GM21723 (cell line): ENCODE results near the gene IGFL2.
"Not testable (repeated sequence)": the region's sequence is repeated elsewhere in the genome, so short reads cannot be mapped to it uniquely, and the experiment has no call there.

Experiments
- ATAC-seq: cut with Tn5 transposase; IDR thresholded peaks from one replicate; pipeline ENCODE4 v1.9.1; 2021; ENCODE audit warnings: mild to moderate bottlenecking, moderate library complexity; ENCODE audit not compliant: unreplicated experiment

Gene IGFL2

GRCh38 chr19:46186717-46187101 is 38.7 kb downstream of the IGFL2 start:
- no peak for ATAC-seq

DNA sequence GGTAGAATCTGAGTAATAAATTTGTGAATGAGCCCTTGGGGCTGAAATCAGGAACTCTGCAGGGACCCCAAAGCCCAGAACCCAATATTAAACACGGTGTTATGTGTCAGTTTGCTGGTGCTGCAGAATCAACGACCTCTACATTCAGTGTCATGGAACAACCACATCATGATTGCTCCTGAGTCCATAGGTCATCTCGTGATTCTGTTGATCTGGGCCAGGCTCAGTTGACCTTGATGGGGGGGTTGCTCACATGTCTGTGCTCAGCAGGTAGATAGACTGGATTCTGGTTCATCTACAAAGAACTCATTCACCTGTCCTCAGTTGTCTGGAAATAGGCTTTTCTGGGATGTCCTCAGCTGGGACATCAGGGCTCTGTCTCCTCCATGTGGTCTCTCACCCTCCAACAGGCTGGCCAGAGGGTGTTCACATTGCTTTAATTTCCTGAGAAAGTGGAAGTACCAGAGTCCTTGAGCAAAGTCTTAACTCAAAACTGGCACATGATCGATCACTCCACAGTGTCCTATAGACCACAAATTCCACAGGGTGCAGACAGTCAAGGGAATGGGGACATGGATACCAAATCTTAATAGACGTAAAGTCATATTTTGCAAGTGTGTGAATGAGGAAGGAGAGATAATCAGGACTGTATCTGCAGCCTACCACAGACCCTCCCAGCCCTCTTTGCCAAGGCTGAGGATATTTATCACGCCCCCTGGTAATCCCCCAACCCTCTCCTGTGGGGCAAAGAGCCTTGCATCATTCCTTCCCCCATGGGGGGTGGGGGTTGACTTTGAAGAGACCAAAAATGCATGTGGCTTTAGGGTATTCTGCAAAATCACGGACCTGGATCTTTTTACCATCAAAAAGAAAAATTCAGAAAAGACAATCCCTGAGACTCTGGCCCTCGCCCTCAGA is 42.2 kb downstream of the IGFL2 start:
- no peak for ATAC-seq

- ATAC-seq, result no peak
These were observed 43.3 kb downstream of the IGFL2 start for GRCh38 chr19:46191356-46191755.

GRCh38 chr19:46191972-46192371 is 43.9 kb downstream of the IGFL2 start:
- ATAC-seq, result no peak

DNA sequence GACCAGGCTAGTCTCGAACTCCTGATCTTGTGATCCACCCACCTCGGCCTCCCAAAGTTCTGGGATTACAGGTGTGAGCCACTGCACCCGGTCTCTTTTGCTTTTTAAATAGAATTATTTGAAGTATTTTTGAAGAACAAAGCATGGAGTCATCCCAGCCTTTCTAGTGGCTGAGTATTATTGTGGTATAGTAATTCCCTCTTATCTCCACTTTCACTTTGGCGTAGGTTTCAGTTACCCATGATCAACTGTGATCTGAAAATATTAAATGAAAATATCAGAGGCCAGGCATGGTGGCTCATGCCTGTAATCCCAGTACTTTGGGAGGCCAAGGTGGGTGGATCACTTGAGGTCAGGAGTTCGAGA is 44.6 kb downstream of the IGFL2 start:
- ATAC-seq, result not testable (repeated sequence)

GRCh38 chr19:46192992-46193650 is 45.1 kb downstream of the IGFL2 start:
- ATAC-seq, result no peak

- ATAC-seq, result no peak
These were observed 45.6 kb downstream of the IGFL2 start for GRCh38 chr19:46193678-46194077.

DNA sequence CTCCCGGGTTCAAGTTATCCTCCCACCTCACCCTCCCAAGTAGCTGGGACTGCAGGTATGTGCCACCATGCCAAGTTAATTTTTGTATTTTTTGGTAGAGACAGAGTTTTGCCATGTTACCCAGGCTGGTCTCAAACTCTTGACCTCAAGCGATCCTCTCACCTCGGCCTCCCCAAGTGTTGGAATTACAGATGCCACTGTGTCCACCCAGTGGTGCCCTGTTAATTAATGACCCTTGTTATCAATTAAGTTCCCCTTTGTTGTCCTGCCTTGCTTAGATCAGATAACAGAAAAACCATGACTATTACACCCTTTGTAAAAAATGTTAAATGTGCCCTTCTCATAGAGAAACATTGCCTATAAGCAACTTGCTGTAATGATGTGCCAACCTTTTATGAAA is 47.1 kb downstream of the IGFL2 start:
- no peak for ATAC-seq

- not testable (repeated sequence) for ATAC-seq
These were observed 47.9 kb downstream of the IGFL2 start for GRCh38 chr19:46195919-46196318.

GRCh38 chr19:46196410-46197124 is 48.5 kb downstream of the IGFL2 start:
- no peak for ATAC-seq

GRCh38 chr19:46197314-46198070 is 49.5 kb downstream of the IGFL2 start:
- ATAC-seq, result no peak

DNA sequence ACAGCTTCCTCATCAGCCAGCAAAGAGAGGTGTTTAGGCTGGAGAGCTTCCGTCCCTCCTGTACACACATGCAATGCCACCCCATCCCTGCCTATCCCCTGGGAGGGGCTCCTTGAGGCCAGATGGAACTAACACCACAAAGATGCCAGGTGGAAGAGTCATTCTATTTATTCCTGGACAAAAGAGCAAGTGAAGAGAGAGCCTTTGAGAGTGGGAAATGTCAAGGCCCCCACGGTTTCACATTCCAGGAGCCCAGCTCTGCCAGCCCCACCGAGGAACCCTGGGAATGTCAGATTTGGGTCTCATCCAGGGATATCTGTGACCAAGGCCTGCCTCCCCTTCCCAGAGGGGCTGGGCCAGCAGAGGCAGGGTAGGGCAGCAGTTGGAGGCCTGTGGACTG is 50.7 kb downstream of the IGFL2 start:
- no peak for ATAC-seq

- no peak for ATAC-seq
These were observed 53.6 kb downstream of the IGFL2 start for GRCh38 chr19:46201454-46202310.

DNA sequence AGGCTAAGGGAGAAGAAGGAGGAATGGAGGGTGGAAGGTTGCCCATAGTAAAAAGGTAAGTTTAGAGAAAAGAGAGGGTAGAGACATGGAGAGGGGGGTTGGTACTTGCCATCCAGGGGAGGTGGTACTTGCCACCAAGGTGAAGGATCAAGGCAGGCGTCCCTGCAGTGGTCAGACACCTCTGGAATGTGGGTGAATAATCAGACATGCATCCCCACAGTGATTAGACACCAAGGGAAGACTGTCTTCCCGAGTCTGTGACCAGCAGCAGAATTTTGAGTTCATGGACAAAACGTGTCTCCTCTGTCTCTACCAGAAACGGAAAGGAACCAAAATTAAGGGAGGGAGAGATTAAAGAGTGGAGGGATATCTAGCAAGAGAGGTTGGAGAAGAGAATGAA is 54.4 kb downstream of the IGFL2 start:
- no peak for ATAC-seq

DNA sequence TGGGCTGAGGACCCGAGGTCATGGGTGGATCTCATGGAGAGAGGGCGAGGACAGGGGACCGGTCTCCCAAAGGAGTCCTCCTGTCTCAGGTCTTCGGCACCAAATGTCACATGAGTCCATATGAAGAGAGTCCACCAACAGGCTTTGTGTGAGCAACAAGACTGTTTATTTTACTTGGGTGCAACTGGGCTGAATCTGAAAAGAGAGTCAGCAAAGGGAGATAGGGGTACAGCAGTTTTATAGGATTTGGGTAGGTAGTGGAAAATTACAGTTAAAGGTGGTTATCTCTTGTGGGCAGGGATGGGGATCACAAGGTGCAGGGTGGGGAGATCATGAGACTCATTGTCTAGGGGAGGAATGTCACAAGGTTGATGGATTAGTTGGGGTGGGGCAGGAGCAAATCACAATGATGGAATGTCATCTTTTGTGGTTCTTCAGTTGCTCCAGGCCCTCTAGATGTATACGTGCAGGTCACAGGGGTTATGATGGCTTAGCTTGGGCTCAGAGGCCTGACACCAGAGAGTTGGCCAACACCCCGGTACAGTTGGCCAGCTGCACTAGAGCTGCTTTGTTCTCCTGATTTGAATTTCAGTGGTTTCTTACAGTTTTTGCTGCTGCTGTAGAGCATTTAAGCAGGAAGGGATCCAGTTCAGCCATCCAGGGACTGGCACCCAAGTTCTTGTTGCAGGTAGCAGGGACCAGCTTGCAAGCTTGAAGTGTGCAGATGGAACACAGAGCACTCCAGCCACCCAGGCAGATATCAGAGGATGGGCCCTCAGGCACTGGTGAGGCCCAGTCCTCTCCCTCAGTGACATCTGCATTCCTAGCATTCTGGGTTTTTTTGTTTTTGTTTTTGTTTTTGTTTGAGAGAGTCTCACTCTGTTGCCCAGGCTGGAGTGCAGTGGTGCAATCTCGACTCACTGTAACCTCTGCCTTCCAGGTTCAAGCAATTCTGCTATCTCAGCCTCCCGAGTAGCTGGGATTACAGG is 55.1 kb downstream of the IGFL2 start:
- no peak for ATAC-seq

DNA sequence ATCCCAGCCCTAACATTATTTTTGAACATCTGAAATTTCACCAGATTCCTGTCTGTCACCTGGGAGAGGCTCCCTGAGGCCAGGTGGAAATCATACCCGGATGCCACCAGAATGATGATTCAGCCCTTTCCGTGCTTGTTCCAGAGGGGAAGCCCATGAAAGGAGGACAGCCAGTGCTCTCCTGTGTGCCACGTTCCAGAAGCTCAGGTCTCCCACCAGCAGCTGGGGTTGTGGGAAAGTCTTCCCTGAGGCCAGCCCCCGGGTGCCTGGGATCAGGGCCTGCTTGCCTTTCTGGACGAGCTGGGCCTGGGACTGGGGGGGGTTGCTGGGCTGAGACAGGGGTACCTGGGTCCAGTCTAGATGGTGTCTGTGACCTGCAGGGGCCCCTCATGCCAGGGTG is 56.0 kb downstream of the IGFL2 start:
- ATAC-seq, result no peak

DNA sequence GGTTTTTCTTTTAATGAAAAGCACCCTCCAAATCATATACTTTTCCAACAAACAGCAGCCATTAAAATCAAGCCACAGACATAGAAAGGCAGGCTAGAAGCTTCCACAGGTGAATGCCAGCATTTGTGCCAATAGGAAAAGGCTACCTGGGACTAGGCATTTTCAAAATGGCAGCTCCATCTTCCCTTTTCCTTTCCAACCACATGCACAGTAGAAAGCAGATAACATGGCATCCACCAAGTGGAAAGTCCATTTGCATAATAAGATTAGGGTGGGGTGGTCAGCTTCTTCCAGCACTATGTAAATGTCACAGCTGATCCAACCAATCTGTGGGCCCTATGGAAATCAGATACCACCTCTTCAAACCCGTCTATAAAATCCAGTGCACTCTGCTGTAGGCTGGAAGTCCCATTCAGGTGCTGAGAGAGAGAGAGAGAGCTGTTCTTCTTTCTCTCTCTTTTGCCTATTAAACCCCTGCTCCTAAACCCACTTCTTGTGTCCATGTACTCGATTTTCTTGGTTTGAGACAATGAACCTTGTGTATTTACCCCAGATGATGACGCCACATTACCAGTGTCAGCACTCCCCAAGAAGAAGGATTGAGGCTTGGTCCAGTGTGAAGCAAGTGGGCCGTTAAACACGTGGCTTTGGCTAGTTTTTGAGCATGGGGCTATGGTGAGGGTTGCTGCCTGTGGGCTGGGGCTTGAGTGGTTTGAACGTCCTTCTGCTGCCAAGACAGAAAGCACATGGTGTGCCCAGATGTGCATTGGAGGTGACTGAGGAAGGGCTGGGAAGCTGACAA is 57.3 kb downstream of the IGFL2 start:
- ATAC-seq, result no peak

DNA sequence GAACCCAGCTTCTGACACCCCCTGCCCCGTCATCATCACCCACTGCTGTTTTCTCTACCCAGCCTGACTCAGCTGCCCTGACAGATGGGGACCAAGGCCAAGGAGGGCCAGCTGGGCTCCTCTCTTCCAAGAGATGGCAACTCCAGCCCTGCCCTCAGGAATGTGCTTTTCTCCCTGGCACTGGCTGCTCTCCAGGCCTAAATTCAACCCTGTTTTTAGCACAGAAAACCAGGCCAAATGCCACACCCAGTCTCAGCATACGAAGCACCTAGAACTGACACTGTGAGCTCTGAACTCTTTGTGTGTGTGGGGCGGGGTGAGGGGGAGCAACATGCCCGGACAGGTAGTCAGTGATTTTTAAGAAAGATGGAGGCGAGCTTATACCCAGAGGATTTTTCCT is 58.1 kb downstream of the IGFL2 start:
- no peak for ATAC-seq
